Panc1 (cell line): ENCODE measurements around the gene PPP1R8.

Source experiments
- POLR2AphosphoS5 ChIP-seq: IDR thresholded peaks from 2 replicates; pipeline ENCODE4 v1.6.1; 2012; ENCODE audit warnings: mild to moderate bottlenecking, low read depth, low read length, moderate library complexity
- SIN3A ChIP-seq: IDR thresholded peaks from 2 replicates; pipeline ENCODE4 v1.6.1; 2012; ENCODE audit warnings: low read depth, mild to moderate bottlenecking, low read length, moderate library complexity, borderline replicate concordance; ENCODE audit not compliant: insufficient read depth

- no peak for TF ChIP-seq SIN3A
- no peak for TF ChIP-seq POLR2AphosphoS5
Measured at GRCh38 chr1:27861436-27861835, 30.9 kb downstream of the PPP1R8 start.
